HEK293 (cell line): Measurements from ENCODE around the gene GPR135.

Experiments used
- ZBTB8A ChIP-seq: fragments of 450-650 bp; formaldehyde crosslinking; IDR thresholded peaks from 2 replicates; pipeline ENCODE4 v1.5.1; 2016; ENCODE audit warnings: missing biosample characterization, missing genetic modification characterization
- ZNF121 ChIP-seq: fragments of 450-650 bp; formaldehyde crosslinking; IDR thresholded peaks from 2 replicates; pipeline ENCODE4 v1.5.1; 2016; ENCODE audit warnings: missing biosample characterization, missing genetic modification characterization
- ZNF184 ChIP-seq: fragments of 450-650 bp; IDR thresholded peaks from 2 replicates; pipeline ENCODE4 v1.5.1; 2018; ENCODE audit warnings: missing biosample characterization, mild to moderate bottlenecking, missing genetic modification characterization
- ZNF24 ChIP-seq: fragments of 450-650 bp; formaldehyde crosslinking; IDR thresholded peaks from 2 replicates; pipeline ENCODE4 v1.5.1; 2016; ENCODE audit warnings: missing biosample characterization, missing genetic modification characterization
- ZNF677 ChIP-seq: fragments of 450-650 bp; IDR thresholded peaks from 2 replicates; pipeline ENCODE4 v1.5.0; 2018; ENCODE audit warnings: missing biosample characterization, mild to moderate bottlenecking, missing genetic modification characterization, moderate library complexity
- TF ChIP-seq, protein P1 (sequence below): fragments of 450-650 bp; formaldehyde crosslinking; IDR thresholded peaks from 2 replicates; pipeline ENCODE4 v1.5.1; 2016; ENCODE audit warnings: missing biosample characterization, missing genetic modification characterization
- TF ChIP-seq, protein P2 (sequence below): fragments of 450-650 bp; formaldehyde crosslinking; IDR thresholded peaks from 2 replicates; pipeline ENCODE4 v1.5.1; 2016; ENCODE audit warnings: missing biosample characterization, missing genetic modification characterization

DNA sequence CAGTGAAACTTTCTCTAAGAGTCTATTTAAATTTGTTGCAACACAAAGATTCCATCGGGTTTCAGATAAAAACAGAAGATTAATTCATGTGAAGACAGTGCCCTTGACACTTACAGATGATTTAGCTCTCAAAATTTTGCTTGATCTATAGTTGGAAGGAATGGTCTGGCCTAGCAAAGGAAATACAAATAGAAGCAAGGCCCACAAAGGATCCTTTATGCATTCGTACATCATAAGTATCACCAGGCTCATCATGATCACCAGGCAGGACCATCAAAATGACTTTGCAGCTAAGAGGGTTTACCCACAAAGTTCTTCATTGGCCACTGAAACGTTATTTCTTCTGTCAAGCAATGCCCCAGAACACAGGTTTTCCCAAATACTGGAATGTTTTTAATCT, 43.9 kb upstream of the GPR135 start:
- TF ChIP-seq, protein P1, sequence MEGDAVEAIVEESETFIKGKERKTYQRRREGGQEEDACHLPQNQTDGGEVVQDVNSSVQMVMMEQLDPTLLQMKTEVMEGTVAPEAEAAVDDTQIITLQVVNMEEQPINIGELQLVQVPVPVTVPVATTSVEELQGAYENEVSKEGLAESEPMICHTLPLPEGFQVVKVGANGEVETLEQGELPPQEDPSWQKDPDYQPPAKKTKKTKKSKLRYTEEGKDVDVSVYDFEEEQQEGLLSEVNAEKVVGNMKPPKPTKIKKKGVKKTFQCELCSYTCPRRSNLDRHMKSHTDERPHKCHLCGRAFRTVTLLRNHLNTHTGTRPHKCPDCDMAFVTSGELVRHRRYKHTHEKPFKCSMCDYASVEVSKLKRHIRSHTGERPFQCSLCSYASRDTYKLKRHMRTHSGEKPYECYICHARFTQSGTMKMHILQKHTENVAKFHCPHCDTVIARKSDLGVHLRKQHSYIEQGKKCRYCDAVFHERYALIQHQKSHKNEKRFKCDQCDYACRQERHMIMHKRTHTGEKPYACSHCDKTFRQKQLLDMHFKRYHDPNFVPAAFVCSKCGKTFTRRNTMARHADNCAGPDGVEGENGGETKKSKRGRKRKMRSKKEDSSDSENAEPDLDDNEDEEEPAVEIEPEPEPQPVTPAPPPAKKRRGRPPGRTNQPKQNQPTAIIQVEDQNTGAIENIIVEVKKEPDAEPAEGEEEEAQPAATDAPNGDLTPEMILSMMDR (tag by site-specific recombination), result no peak
- TF ChIP-seq ZNF121 (tag by site-specific recombination) (no peak), ZBTB8A (tag by site-specific recombination) (no peak), ZNF24 (tag by site-specific recombination) (no peak), ZNF184 (tag by site-specific recombination) (no peak), ZNF677 (no peak)
- TF ChIP-seq, protein P2, sequence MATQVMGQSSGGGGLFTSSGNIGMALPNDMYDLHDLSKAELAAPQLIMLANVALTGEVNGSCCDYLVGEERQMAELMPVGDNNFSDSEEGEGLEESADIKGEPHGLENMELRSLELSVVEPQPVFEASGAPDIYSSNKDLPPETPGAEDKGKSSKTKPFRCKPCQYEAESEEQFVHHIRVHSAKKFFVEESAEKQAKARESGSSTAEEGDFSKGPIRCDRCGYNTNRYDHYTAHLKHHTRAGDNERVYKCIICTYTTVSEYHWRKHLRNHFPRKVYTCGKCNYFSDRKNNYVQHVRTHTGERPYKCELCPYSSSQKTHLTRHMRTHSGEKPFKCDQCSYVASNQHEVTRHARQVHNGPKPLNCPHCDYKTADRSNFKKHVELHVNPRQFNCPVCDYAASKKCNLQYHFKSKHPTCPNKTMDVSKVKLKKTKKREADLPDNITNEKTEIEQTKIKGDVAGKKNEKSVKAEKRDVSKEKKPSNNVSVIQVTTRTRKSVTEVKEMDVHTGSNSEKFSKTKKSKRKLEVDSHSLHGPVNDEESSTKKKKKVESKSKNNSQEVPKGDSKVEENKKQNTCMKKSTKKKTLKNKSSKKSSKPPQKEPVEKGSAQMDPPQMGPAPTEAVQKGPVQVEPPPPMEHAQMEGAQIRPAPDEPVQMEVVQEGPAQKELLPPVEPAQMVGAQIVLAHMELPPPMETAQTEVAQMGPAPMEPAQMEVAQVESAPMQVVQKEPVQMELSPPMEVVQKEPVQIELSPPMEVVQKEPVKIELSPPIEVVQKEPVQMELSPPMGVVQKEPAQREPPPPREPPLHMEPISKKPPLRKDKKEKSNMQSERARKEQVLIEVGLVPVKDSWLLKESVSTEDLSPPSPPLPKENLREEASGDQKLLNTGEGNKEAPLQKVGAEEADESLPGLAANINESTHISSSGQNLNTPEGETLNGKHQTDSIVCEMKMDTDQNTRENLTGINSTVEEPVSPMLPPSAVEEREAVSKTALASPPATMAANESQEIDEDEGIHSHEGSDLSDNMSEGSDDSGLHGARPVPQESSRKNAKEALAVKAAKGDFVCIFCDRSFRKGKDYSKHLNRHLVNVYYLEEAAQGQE (tag by site-specific recombination), result no peak
